Measurements from ENCODE around the gene DNAJC24. TPM values are rescaled to one million over a fixed set of nuclear protein-coding genes. Genes with fewer than 3 reads are reported as not detected.

The DNAJC24 gene
- total and polyA plus RNA-seq, 9 of the 15 experiments (the other 6 are each of a cell fraction or from before 2014, with no cell fraction given) = 12.2 to 31.9 (median 16.9) TPM

DNA sequence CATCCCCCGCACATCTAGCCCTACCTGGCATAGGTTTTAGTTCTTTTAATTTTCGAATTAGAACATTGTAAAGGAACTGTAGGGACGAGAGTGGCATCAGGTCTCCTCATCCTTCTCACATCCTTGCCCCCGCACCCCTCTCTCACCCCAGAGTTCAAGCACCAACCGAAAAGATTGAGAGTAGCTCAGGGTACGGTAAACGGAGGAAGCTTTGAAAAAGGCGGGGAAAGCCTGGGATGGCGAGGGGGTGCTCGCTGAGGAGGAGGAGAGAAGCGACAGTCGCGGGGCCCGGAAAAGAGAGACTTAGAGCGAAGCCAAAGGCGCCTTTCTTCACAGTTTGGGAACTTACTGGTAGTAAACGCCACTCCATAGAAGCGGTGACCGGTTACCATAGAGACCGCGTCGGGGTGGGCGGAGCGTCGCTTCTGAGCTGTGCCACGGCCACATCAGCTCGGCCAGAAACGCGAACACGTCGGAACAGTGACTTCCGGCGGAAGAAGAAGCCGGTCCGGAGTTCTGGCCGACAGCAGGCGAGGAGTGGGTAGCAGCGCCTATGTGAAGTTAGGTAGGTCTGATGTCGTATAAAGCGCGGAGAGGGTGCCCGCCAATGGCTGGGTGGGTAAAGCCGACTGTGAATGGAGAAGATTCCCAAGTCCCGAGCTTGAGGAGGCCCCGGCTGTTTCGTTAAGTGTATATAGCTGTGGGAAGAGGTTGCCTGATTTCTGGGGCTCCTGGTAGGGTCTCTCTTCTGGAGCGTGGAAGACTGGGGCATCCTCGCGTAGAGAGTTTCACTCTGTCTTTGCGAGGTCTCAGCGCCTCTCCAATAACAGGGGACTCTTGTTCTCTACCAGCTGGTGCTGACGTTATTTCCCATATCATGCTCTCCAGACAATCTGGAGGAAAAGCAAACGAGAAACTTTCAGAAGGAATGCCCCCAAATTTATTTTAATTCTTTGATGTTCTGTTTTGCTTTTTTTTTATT, at the start of gene DNAJC24, which contains the start of gene DCDC1 (continued):
- no peak for TF ChIP-seq XRCC3 (IDR thresholded peaks at IDR 0.05)
- peak; percentile 36; the same call in 1 of the 2 replicates for TF ChIP-seq L3MBTL2 (IDR thresholded peaks at IDR 0.05)
- TF ChIP-seq, protein P1, sequence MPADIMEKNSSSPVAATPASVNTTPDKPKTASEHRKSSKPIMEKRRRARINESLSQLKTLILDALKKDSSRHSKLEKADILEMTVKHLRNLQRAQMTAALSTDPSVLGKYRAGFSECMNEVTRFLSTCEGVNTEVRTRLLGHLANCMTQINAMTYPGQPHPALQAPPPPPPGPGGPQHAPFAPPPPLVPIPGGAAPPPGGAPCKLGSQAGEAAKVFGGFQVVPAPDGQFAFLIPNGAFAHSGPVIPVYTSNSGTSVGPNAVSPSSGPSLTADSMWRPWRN (IDR thresholded peaks at IDR 0.05; ENCODE audit: low read depth) = no peak
- no peak for TF ChIP-seq ZSCAN29 (IDR thresholded peaks at IDR 0.05)
- TF ChIP-seq ELF1 (tag; IDR thresholded peaks at IDR 0.05) = no peak
- TF ChIP-seq NELFE (IDR thresholded peaks at IDR 0.05; ENCODE audit: insufficient read depth, insufficient read length) = no peak
- TF ChIP-seq, protein P2, sequence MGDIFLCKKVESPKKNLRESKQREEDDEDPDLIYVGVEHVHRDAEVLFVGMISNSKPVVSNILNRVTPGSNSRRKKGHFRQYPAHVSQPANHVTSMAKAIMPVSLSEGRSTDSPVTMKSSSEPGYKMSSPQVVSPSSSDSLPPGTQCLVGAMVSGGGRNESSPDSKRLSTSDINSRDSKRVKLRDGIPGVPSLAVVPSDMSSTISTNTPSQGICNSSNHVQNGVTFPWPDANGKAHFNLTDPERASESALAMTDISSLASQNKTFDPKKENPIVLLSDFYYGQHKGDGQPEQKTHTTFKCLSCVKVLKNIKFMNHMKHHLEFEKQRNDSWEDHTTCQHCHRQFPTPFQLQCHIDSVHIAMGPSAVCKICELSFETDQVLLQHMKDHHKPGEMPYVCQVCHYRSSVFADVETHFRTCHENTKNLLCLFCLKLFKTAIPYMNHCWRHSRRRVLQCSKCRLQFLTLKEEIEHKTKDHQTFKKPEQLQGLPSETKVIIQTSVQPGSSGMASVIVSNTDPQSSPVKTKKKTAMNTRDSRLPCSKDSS (IDR thresholded peaks at IDR 0.05; ENCODE audit: low read depth, partially characterized antibody) = no peak
- TF ChIP-seq DIDO1 (tag; IDR thresholded peaks at IDR 0.05; ENCODE audit: low read depth) = peak; percentile 68; the same call in 1 of the 2 replicates
- TF ChIP-seq, protein P3, sequence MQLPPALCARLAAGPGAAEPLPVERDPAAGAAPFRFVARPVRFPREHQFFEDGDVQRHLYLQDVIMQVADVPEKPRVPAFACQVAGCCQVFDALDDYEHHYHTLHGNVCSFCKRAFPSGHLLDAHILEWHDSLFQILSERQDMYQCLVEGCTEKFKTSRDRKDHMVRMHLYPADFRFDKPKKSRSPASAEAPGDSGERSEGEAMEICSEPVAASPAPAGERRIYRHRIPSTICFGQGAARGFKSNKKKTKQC (CRISPR knock-in tag; IDR thresholded peaks at IDR 0.05) = 0 out of 2 replicates have a peak, but pooled peaks have one; percentile 35
- TF ChIP-seq ZBTB7A (IDR thresholded peaks at IDR 0.05; ENCODE audit: borderline replicate concordance, control insufficient read depth, low read depth, low read length) = peak; percentile 39; the same call in 1 of the 2 replicates
- TF ChIP-seq DDX20 (tag; IDR thresholded peaks at IDR 0.05; ENCODE audit: low read depth) = no peak
- TF ChIP-seq MCM5 (IDR thresholded peaks at IDR 0.05; ENCODE audit: low read depth) = no peak
- no peak for TF ChIP-seq CLOCK (CRISPR knock-in tag; IDR thresholded peaks at IDR 0.05; ENCODE audit: borderline replicate concordance)
- TF ChIP-seq IFI16 (CRISPR knock-in tag; IDR thresholded peaks at IDR 0.05) = no peak
- no peak for TF ChIP-seq ZNF184 (CRISPR knock-in tag; IDR thresholded peaks at IDR 0.05)
- TF ChIP-seq HIVEP1 (CRISPR knock-in tag; IDR thresholded peaks at IDR 0.05) = no peak
- TF ChIP-seq HCFC1 (IDR thresholded peaks at IDR 0.05; ENCODE audit: low read depth, low read length) = peak; percentile 83
- TF ChIP-seq, protein P4, sequence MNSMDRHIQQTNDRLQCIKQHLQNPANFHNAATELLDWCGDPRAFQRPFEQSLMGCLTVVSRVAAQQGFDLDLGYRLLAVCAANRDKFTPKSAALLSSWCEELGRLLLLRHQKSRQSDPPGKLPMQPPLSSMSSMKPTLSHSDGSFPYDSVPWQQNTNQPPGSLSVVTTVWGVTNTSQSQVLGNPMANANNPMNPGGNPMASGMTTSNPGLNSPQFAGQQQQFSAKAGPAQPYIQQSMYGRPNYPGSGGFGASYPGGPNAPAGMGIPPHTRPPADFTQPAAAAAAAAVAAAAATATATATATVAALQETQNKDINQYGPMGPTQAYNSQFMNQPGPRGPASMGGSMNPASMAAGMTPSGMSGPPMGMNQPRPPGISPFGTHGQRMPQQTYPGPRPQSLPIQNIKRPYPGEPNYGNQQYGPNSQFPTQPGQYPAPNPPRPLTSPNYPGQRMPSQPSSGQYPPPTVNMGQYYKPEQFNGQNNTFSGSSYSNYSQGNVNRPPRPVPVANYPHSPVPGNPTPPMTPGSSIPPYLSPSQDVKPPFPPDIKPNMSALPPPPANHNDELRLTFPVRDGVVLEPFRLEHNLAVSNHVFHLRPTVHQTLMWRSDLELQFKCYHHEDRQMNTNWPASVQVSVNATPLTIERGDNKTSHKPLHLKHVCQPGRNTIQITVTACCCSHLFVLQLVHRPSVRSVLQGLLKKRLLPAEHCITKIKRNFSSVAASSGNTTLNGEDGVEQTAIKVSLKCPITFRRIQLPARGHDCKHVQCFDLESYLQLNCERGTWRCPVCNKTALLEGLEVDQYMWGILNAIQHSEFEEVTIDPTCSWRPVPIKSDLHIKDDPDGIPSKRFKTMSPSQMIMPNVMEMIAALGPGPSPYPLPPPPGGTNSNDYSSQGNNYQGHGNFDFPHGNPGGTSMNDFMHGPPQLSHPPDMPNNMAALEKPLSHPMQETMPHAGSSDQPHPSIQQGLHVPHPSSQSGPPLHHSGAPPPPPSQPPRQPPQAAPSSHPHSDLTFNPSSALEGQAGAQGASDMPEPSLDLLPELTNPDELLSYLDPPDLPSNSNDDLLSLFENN (IDR thresholded peaks at IDR 0.05; ENCODE audit: low read depth in 2 of 2, low read length in 2 of 2) = no peak

Data from K562 (cell line).